Neural progenitor cell (in vitro differentiated cells): ENCODE data around the gene NEMP1. TPM values are rescaled to one million over a fixed set of nuclear protein-coding genes. Genes with fewer than 3 reads are reported as not detected.

ENCODE experiments used
- DNase-seq: peaks from one replicate; pipeline ENCODE4 v3.0.0-alpha.2; 2016; ENCODE audit warnings: low spot score
- H2AFZ ChIP-seq: fragments of 200-600 bp; sonication (generic); replicated peaks from 2 replicates; pipeline ENCODE4 v1.6.1; 2016; ENCODE audit warnings: antibody characterized with exemption
- H3F3A ChIP-seq: fragments of 200-600 bp; sonication (generic); 2 replicates; pipeline ENCODE4 v1.6.1; 2016; ENCODE audit warnings: antibody characterized with exemption, low read depth
- H3K27ac ChIP-seq: fragments of 200-600 bp; sonication (generic); 2 replicates; pipeline ENCODE4 v1.5.1; 2016; ENCODE audit warnings: mild to moderate bottlenecking
- H3K27me3 ChIP-seq: fragments of 200-600 bp; sonication (generic); 2 replicates; pipeline ENCODE4 v1.6.1; 2016; ENCODE audit warnings: mild to moderate bottlenecking, moderate library complexity
- H3K36me3 ChIP-seq: fragments of 200-600 bp; sonication (generic); 2 replicates; pipeline ENCODE4 v1.5.1; 2016
- H3K4me1 ChIP-seq: fragments of 200-600 bp; sonication (generic); 2 replicates; pipeline ENCODE4 v1.6.1; 2016; ENCODE audit warnings: mixed run types
- H3K4me2 ChIP-seq: fragments of 200-600 bp; sonication (generic); 2 replicates; pipeline ENCODE4 v1.6.1; 2016
- H3K4me3 ChIP-seq: fragments of 200-600 bp; sonication (generic); 2 replicates; pipeline ENCODE4 v1.5.1; 2016
- H3K79me2 ChIP-seq: fragments of 200-600 bp; sonication (generic); 2 replicates; pipeline ENCODE4 v1.6.1; 2016; ENCODE audit warnings: low read depth
- H3K9ac ChIP-seq: fragments of 200-600 bp; sonication (generic); 2 replicates; pipeline ENCODE4 v1.6.1; 2016
- H3K9me3 ChIP-seq: fragments of 200-600 bp; sonication (generic); 2 replicates; pipeline ENCODE4 v1.5.1; 2016; ENCODE audit warnings: low read depth
- H4K20me1 ChIP-seq: fragments of 200-600 bp; sonication (generic); 2 replicates; pipeline ENCODE4 v1.6.1; 2016; ENCODE audit warnings: low read depth
- H3K27ac Mint-ChIP-seq: 3 replicates; pipeline ENCODE4 v1.8.0; 2021; ENCODE audit warnings: mixed read lengths
- H3K27me3 Mint-ChIP-seq: 2 replicates; pipeline ENCODE4 v1.8.0; 2022; ENCODE audit warnings: low read depth, mild to moderate bottlenecking, inconsistent platforms, moderate library complexity, mixed read lengths; ENCODE audit not compliant: insufficient read depth
- H3K36me3 Mint-ChIP-seq: 3 replicates; pipeline ENCODE4 v1.8.0; 2021; ENCODE audit warnings: mixed read lengths
- H3K4me1 Mint-ChIP-seq: 3 replicates; pipeline ENCODE4 v1.8.0; 2021; ENCODE audit warnings: mixed read lengths
- H3K4me3 Mint-ChIP-seq: 3 replicates; pipeline ENCODE4 v1.8.0; 2021; ENCODE audit warnings: mild to moderate bottlenecking, moderate library complexity, mixed read lengths
- H3K9me3 Mint-ChIP-seq: 3 replicates; pipeline ENCODE4 v1.8.0; 2020; ENCODE audit warnings: mixed read lengths
- CTCF ChIP-seq: fragments of 200-600 bp; sonication (generic); IDR thresholded peaks from 2 replicates; pipeline ENCODE4 v1.5.1; 2017; ENCODE audit warnings: antibody characterized with exemption, mild to moderate bottlenecking
- EZH2 ChIP-seq: fragments of 200-600 bp; sonication (generic); IDR thresholded peaks from 2 replicates; pipeline ENCODE4 v1.6.1; 2017; ENCODE audit warnings: antibody characterized with exemption, mild to moderate bottlenecking, moderate library complexity
- EZH2phosphoT487 ChIP-seq: fragments of 200-600 bp; sonication (generic); IDR thresholded peaks from 2 replicates; pipeline ENCODE4 v1.6.1; 2017; ENCODE audit warnings: antibody characterized with exemption
- total RNA-seq: library from RNA; depleted of rRNA; stranded (reverse); fragments of >200 nt; gene quantifications from 2 replicates; pipeline ENCODE4 v1.2.3, GENCODE V29; 2015; ENCODE audit warnings: low replicate concordance

The NEMP1 gene
- total RNA-seq, 1 donor from 2014 or later, result 72.0 TPM

GRCh38 chr12:57031789-57032188, 46.8 kb downstream of the NEMP1 start:
- Histone ChIP-seq H3K79me2 (no peaks in the 10 kb centered on the region), H3K27ac (no peak overlapping the region), H3K4me2 (no peak overlapping the region), H2AFZ (peak overlapping the region; percentile 88), H3F3A (peaks cover 7% of the 10 kb centered on the region), H3K27me3 (no peaks in the 10 kb centered on the region), H3K9me3 (no peaks in the 10 kb centered on the region), H3K9ac (no peak overlapping the region), H3K4me1 (peaks cover 12% of the 10 kb centered on the region), H4K20me1 (no peaks in the 10 kb centered on the region), H3K36me3 (no peaks in the 10 kb centered on the region), H3K4me3 (no peak overlapping the region)
- TF ChIP-seq CTCF, result no peak
- no peak for TF ChIP-seq EZH2
- TF ChIP-seq EZH2phosphoT487, result no peak
- H3K9me3 Mint-ChIP-seq, result no peaks in the 10 kb centered on the region
- no peak overlapping the region for H3K27ac Mint-ChIP-seq
- no peak overlapping the region for H3K4me3 Mint-ChIP-seq
- no peaks in the 10 kb centered on the region for H3K36me3 Mint-ChIP-seq
- peaks cover 7% of the 10 kb centered on the region for H3K27me3 Mint-ChIP-seq
- DNase-seq, result no peak
- H3K4me1 Mint-ChIP-seq, result peaks cover 6% of the 10 kb centered on the region

GRCh38 chr12:57031138-57031725, 47.4 kb downstream of the NEMP1 start:
- Histone ChIP-seq H3K79me2 (no peaks in the 10 kb centered on the region), H3K4me1 (peaks cover 13% of the 10 kb centered on the region), H3K27ac (no peak overlapping the region), H2AFZ (peak overlapping the region; percentile 88), H4K20me1 (no peaks in the 10 kb centered on the region), H3K4me3 (no peak overlapping the region), H3K9me3 (no peaks in the 10 kb centered on the region), H3K27me3 (no peaks in the 10 kb centered on the region), H3K36me3 (no peaks in the 10 kb centered on the region), H3K9ac (no peak overlapping the region), H3F3A (peaks cover 7% of the 10 kb centered on the region), H3K4me2 (no peak overlapping the region)
- no peak overlapping the region for H3K4me3 Mint-ChIP-seq
- H3K9me3 Mint-ChIP-seq, result no peaks in the 10 kb centered on the region
- no peak overlapping the region for H3K27ac Mint-ChIP-seq
- H3K36me3 Mint-ChIP-seq, result no peaks in the 10 kb centered on the region
- peaks cover 6% of the 10 kb centered on the region for H3K4me1 Mint-ChIP-seq
- DNase-seq, result no peak
- TF ChIP-seq EZH2 (no peak), CTCF (no peak), EZH2phosphoT487 (no peak)
- H3K27me3 Mint-ChIP-seq, result peaks cover 9% of the 10 kb centered on the region

DNA sequence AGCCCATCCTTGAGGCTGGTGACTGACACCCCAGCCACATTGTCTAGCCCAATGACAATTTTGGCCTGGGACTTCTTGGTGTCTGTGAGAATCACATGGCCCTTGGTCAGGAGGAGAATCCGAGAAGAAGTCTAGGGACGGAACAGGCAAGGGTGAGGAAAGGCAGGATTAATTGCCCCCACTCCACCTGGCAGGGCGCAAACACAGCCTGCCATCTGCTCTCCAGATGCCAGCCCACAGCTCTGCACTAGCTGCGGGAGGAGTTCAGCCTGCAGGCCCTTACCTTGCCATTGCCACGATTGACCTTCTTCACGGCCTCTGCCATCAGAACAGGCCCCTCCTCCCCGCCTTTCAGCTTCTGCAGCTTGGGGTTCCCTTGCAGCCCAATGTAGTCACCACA, 49.1 kb downstream of the NEMP1 start:
- Histone ChIP-seq H3K4me1 (peaks cover 13% of the 10 kb centered on the region), H3K27ac (no peak overlapping the region), H4K20me1 (no peaks in the 10 kb centered on the region), H3K4me3 (no peak overlapping the region), H3F3A (peaks cover 7% of the 10 kb centered on the region), H3K27me3 (no peaks in the 10 kb centered on the region), H3K4me2 (no peak overlapping the region), H3K79me2 (no peaks in the 10 kb centered on the region), H2AFZ (no peak overlapping the region), H3K36me3 (no peaks in the 10 kb centered on the region), H3K9me3 (no peaks in the 10 kb centered on the region), H3K9ac (no peak overlapping the region)
- H3K27me3 Mint-ChIP-seq, result peaks cover 11% of the 10 kb centered on the region
- no peak overlapping the region for H3K27ac Mint-ChIP-seq
- H3K4me1 Mint-ChIP-seq, result peaks cover 6% of the 10 kb centered on the region
- no peaks in the 10 kb centered on the region for H3K36me3 Mint-ChIP-seq
- no peaks in the 10 kb centered on the region for H3K9me3 Mint-ChIP-seq
- TF ChIP-seq CTCF, result no peak
- TF ChIP-seq EZH2, result no peak
- no peak for TF ChIP-seq EZH2phosphoT487
- no peak overlapping the region for H3K4me3 Mint-ChIP-seq
- DNase-seq, result no peak
